ENCODE results near the gene PEDS1.

PEDS1 gene

GRCh38 chr20:50193199-50193835 is 39.8 kb upstream of the PEDS1 start:
- ATAC-seq (ENCODE audit: low read depth) (peak; percentile 2; the same call in 1 of the 3 replicates), DNase-seq (ENCODE audit: low spot score) (peak; percentile 84)
- Histone ChIP-seq H3K36me3 (ENCODE audit: low read depth) (peaks cover 28% of the 10 kb centered on the region), H3K9me3 (ENCODE audit: severe bottlenecking) (no peaks in the 10 kb centered on the region), H3K27ac (ENCODE audit: poor library complexity, severe bottlenecking) (peak overlapping the region; percentile 87), H3K4me3 (ENCODE audit: severe bottlenecking) (peak overlapping the region; percentile 92), H3K27me3 (ENCODE audit: insufficient read depth, poor library complexity, severe bottlenecking) (no peaks in the 10 kb centered on the region), H3K4me1 (ENCODE audit: insufficient read depth, poor library complexity, severe bottlenecking) (no peaks in the 10 kb centered on the region)
- TF ChIP-seq CTCF (IDR thresholded peaks at IDR 0.05; ENCODE audit: poor library complexity, severe bottlenecking), result no peak

- peak overlapping the region; percentile 87 for H3K27ac ChIP-seq (ENCODE audit: poor library complexity, severe bottlenecking)
These were observed 39.1 kb upstream of the PEDS1 start for GRCh38 chr20:50192364-50193198.

GRCh38 chr20:50191544-50192363 is 38.2 kb upstream of the PEDS1 start:
- H3K4me3 ChIP-seq (ENCODE audit: severe bottlenecking), result peak overlapping the region; percentile 92
- H3K4me1 ChIP-seq (ENCODE audit: insufficient read depth, poor library complexity, severe bottlenecking), result peaks cover 10% of the 10 kb centered on the region
- peak; percentile 90 for DNase-seq (ENCODE audit: low spot score)
- H3K27ac ChIP-seq (ENCODE audit: poor library complexity, severe bottlenecking), result peak overlapping the region; percentile 87
- H3K27me3 ChIP-seq (ENCODE audit: insufficient read depth, poor library complexity, severe bottlenecking), result no peaks in the 10 kb centered on the region
- H3K9me3 ChIP-seq (ENCODE audit: severe bottlenecking), result no peaks in the 10 kb centered on the region
- peak; percentile 5; the same call in 2 of the 3 replicates for ATAC-seq (ENCODE audit: low read depth)
- peak; percentile 49 for TF ChIP-seq CTCF (IDR thresholded peaks at IDR 0.05; ENCODE audit: poor library complexity, severe bottlenecking)
- H3K36me3 ChIP-seq (ENCODE audit: low read depth), result peaks cover 28% of the 10 kb centered on the region

More at GRCh38 chr20:50192364-50193198, 39.1 kb upstream of the PEDS1 start:
- no peaks in the 10 kb centered on the region for H3K27me3 ChIP-seq (ENCODE audit: insufficient read depth, poor library complexity, severe bottlenecking)
- peaks cover 28% of the 10 kb centered on the region for H3K36me3 ChIP-seq (ENCODE audit: low read depth)
- peaks cover 3% of the 10 kb centered on the region for H3K4me1 ChIP-seq (ENCODE audit: insufficient read depth, poor library complexity, severe bottlenecking)
- peak; percentile 20 for ATAC-seq (ENCODE audit: low read depth)
- H3K4me3 ChIP-seq (ENCODE audit: severe bottlenecking), result peak overlapping the region; percentile 92
- DNase-seq (ENCODE audit: low spot score), result peak; percentile 99
- TF ChIP-seq CTCF (IDR thresholded peaks at IDR 0.05; ENCODE audit: poor library complexity, severe bottlenecking), result no peak
- H3K9me3 ChIP-seq (ENCODE audit: severe bottlenecking), result no peaks in the 10 kb centered on the region

GRCh38 chr20:50191065-50191543 is 37.6 kb upstream of the PEDS1 start:
- Histone ChIP-seq H3K4me3 (ENCODE audit: severe bottlenecking) (peak overlapping the region; percentile 92), H3K9me3 (ENCODE audit: severe bottlenecking) (no peaks in the 10 kb centered on the region), H3K27me3 (ENCODE audit: insufficient read depth, poor library complexity, severe bottlenecking) (no peaks in the 10 kb centered on the region), H3K27ac (ENCODE audit: poor library complexity, severe bottlenecking) (peak overlapping the region; percentile 87), H3K4me1 (ENCODE audit: insufficient read depth, poor library complexity, severe bottlenecking) (peaks cover 10% of the 10 kb centered on the region), H3K36me3 (ENCODE audit: low read depth) (peaks cover 28% of the 10 kb centered on the region)
- TF ChIP-seq CTCF (IDR thresholded peaks at IDR 0.05; ENCODE audit: poor library complexity, severe bottlenecking), result no peak
- peak; percentile 91 for DNase-seq (ENCODE audit: low spot score)
- ATAC-seq (ENCODE audit: low read depth), result peak; percentile 3
